ENCODE results near the gene NAP1L1.

The NAP1L1 gene

DNA sequence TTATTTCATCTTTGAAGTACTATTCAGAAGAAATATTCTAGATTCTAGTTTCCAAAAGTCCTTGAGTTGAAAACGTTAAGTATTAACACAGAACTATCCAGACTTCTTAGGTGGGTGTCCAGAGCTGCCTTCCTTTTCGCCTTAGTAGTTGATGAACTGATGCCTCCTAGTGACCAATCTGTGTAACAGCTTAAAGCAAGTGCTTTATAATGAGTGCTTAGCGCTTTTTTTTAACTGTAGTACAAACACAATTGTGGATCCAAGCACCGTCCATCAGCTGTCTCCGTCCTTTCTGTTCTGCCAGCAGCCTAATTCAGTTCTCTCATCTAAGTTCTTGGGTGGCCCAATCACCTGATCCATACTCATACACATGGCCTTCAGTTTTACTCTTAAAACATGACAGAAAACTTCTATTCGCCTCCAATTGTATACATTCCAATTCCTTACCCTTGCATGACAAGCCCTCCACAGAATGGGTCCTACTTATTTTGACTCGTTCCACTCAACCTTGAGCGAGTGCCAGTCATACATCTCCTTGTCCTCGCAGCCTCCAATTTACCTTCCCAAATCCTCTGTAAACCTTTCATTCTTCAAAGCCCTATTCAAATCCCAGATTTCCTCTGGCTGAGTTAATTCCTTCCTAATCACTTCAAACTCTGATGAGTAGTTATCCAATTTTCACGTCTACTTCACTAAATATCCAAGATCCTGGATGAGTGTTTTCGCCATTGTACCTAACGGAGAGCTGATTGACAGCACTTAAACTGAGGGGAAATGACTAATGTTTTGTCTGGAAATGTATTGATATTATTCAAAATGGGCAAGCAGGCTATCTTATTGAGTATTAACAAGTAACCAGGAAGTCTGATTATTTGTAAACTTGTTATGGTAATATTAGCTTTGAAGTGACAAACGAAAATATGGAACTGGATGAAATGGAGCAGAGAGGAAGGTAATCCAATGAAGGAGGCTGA lies 47.1 kb downstream of the NAP1L1 start:
- peak in 1 of 2 experiments; percentile 35 for DNase-seq

DNA sequence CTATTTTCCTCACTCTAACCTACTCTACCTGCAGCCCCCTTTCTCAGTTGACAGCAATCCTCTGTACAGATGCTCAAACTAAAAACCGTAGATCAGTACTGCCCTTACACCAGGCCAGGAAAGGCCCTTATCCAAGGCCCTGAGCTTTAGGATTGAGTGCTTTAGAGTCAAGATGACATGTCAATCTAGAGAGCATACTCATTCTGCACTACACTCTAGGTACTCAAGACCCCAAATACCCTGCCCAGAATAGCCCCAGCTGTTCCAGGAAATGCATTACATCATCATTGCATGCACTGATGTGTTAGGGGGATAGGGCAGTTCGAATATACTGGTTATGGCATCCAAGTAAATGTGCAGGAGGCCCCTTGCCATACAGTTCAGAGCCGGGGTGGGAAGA lies 49.4 kb downstream of the NAP1L1 start:
- no peak for DNase-seq

DNA sequence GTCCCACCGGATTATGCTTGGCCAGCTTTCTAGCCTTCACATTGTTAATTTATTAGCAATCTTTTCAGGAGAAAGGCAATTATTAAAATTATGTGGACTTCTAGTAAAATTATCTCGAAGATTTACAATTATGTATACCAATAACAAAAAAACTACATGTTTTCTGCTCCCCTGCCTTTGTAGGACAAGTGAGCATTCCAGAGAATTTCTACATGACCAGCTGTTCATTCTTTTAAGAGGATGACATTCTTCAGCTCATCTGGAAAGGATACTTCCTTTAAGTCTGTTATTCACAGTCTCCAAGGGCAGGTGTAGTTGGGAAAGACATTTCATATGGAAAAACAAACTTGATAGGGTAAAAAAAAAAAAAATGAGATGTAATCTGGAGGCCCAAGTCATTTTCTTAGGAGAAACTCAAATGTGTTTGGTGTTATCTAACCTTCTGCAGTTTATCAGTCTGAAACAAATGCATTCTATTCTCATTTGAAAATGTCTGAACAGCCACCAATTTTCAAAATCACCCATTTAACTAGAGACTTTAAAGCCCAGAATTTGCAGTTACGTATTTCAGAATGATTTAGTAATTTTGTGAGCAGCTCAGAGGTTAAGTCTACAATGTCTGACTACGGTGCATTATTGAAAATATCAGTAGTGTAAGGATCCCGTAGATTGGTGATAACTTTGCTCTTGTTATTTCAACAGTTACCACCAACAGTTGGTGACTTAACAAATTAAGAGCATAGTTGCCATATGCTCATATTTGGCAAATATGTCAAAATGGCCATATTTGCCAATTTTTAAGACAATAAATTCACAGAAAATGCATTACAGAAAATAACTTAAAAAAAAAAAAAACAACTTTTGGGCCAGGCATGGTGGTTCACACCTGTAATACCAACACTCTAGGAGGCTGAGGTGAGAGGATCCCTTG lies 51.1 kb downstream of the NAP1L1 start:
- no peak for DNase-seq

DNA sequence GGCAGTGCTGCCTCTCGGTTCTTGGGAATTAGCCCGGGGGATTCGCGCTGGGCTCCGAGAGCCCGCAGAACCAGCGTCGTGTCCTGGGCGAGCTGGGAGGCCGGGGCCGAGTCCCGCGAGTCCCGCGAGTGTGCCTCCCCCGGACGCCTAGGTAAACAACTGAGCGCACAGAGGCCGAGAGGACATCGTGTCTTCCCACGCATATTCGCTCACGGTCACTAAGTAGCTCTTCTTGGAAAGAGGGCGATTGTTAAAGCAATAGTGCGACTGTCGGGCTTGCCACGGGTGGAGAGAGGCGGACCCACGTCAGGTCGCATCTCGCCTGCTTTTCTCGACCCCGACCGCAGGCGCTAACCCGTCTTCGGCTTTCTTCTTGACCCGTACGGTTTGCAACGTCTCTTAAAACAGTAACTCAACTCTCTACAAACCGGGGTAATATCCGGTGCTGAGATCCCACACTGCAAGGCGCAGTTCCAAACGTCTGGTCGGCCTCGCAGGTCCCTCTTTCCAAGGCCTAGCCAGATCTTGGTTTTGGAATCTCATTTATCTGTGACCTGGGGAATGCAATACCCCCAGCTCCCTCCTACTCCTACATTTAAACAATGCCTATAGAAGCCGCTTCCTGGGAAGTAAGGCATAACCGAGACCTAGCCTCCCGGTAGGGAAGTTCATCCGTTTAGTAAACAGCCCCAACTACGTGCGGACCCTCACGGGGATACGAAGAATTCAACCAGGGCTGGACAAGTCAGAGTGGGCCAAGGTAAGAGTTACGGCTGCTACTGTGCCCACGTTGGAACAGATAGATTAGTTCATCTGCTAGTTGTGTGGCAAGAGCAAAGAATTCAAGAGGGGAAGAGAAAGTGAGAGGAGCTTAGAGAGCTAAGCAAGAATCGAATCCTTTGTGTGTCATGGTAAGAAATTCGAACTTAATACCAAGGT lies 52.2 kb downstream of the NAP1L1 start:
- DNase-seq, result peak; percentile 74 to 75

DNA sequence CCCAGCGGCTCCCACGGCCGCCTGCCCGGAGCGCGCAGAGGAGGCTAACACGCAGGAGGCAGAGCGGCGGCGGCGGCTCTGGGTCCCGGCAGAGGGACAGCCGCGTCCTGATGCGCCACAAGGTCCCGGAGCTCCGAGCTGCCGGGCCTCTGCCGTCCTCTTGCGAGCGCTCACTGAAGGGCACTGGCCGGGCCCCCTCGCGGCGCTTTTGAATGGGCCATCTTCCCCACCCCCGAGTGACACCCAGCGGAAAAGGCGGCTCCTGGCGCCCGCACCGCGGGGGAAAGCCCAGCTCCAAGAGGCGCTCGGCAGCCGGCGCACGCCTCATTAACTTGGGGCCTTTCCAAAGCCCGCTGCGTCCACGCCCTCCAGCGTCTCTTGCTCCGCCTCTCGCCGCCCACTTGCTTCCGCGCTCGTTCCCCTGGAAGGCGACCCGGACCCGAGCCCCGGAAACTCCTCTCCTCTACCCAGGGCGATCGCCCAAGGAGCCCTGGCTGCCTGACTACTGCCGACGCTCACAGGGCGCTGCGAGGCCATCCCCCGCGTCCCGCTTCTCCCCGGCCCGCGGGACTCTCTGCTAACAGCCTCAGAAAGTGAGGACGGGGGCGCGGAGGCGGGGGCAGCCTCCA lies 53.0 kb downstream of the NAP1L1 start, which contains the start of gene PHLDA1:
Gene PHLDA1 (minus strand): TSS at position 363 of the 629 bp plus-strand sequence.
- peak; percentile 97 to 98 for DNase-seq

DNA sequence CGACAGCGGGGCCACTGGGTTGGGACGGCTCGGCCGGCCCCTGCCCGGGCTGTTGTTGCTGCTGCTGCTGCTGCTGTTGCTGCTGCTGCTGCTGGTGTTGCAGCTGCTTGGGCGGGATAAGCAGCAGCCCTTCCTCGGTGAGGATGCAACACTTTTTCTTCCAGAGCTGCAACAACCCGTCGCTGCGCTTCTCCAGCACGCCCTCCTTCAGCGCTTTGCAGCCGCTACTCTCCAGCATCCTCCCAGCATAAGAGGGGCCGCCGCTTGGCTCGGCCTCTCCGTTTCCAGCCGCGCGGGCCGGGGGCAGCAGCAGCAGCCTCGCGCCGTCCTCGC lies 53.4 kb downstream of the NAP1L1 start:
- no peak for DNase-seq

DNA sequence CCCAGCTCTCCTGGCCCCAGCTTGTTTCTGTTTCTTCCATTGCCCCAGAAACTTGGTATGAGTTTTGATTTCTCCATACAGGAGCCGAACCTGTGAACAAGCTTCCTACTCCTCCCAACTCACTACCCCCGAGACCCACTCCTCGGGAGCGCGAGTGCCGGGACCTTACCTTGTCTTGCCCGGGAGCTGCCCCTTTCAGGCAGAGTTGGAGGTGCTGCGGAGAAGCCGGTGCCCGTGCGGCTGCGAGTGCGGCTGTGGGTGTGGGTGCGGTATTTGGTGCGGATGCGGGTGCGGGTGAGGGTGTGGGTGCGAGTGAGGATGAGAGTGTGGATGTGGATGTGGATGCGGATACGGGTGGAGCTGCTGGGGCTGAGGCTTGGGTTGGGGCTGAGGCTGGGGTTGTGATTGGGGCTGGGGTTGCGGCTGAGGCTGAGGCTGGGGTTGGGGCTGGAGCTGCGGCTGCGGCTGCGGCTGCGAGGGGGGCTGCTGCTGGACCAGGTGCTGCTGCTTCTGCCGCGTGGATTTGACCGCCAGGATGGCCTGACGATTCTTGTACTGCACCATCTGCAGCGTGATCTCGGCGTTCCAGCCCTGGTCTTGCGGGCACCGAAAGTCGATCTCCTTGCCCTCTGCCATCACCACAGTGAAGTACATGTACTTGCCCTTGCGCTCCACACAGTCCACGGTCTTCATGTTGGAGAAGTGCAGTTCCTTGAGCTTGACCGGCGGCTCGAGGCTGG lies 54.0 kb downstream of the NAP1L1 start:
- DNase-seq, result peak; percentile 77

DNA sequence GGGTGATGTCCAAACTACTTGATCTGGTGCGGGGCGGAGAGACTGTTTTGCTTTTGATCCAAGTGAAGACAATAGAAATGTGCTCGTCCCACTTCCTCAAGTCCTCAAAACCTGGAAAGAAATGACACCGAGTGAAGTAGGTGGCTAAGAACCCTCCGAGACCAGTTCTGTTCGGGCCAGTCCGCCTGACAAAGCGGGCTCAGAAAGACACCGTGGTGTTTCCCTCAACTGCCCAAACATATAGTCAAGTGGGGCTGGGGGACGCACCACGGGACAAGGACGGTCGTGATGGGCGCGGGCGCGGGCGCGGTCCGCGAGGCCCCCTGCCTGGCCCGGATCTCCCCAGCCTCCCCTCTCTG lies 54.5 kb downstream of the NAP1L1 start:
- DNase-seq, result peak; percentile 58

DNA sequence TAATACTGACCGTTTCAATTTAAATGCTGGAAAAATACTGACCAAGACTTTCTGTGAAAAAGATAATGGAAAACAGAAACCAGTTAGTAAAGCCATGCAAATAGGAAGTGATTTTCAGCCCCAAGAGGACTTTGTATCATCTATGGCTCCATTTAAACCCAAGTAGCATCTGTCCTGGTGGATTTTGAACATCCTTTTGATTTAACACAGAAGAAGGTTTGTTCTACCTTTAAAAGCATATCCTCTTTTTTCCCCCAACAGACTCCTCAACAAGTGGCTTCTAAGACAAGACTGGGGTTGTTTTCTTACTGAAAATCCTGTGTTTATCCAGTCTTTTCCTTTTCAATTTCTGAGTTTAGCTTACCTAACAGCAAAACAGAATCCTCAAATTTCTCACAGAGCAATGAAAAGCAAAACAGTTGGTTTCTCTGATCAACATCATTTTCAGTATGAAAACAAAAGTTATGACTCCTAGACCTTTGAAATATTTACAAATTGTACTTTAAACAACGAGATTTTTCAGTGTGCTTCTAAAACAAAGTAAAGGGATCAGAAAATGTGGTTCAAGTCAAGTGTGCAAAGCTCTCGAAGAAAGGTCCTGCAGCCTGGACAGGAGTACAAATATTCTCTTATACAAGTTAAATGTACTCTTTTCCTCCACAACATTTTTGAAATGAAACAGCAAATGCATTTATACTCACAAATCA lies 55.8 kb downstream of the NAP1L1 start:
- DNase-seq, result no peak

DNA sequence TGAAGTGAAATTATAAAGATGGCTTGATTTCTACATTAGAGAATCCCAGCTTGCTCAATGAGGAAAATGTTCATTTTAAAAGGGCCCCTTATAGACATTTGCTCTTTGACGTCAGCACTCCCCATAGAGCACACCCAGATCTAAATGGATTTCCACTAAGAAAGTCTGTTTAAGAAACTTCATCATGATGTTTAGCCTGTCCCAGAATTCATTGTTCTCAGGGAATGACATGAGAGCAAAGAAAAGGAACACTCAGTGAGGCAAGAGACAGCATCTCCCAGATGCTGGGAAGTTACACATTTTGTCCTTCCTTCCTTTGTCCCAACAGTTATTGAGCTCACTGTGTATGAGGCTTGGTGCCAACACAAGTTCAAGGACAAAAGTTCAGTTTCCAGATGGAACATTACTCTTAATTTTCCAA lies 57.8 kb downstream of the NAP1L1 start:
- DNase-seq, result no peak

DNA sequence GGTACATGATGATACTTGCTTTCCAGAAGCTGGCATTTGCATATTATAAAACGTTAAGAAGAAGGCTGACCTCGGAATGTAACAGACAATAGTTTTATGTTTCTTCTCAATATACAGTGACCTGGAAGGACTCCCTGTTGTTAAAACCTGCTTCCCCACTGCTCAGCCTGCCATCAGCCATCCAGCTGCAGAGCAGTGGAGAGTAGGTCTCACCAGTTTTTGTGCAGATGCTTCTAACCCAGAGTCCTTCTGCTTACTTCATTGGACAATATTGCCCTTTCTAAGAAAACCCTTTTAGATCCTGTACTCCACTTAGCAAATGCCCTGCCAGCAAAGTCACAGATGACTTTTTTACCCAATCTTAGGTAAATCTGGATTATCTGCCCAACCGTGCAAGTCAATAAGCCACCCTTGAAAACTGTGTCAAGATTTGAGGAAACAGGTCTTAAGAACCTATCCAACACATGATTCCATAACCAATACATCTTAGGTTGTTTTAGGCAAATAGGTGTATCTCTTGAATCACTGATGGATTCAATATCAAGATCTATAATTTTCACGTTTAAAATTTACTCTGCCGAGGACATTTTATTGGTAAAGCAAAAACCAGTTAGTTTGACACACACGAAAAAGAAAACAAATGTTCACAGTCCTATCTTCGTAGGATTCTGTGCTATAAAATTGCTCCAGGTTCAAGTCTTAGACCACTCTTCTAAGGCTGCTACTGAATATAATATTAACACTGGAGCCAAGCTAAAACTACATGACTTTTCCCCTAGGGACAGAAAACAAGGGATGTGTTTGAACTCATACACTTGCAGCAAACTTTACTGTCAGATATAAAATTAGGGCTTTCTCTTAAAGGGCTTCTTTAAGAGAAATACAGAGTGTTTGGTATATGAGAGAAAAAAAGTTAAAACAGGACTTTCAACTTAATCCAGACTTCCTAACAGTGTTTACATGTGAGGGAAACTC lies 58.6 kb downstream of the NAP1L1 start:
- no peak for DNase-seq

DNA sequence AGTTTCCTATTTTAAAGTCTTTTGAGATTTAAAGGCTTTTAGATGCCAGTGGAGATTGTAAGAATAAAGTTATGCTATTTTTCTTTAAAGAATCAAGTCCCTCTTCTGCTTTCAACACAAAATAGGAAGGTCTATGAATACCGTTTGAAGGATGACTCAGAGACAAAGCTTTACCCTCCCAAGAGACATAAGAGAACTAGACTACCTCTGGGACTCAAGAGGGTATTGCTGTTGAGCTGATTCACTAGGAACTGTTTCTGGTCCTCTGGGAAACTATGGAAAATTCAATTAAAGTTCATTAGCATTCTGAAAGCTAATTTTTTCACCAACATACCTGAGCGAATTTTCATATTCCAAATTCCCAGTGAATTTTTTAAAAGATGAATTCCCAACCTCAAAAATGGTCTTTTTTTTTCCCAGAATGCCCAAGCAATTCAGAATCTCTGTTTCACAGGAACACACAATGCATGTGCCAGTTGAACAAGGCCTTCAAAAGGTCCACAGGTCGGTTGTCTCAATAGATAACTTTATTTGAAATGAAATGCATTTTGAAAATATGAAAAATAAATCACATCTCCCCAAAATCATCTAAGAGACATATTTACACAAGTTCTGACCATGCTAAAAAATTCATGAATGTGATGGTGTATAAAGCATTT lies 59.4 kb downstream of the NAP1L1 start:
- DNase-seq, result no peak

DNA sequence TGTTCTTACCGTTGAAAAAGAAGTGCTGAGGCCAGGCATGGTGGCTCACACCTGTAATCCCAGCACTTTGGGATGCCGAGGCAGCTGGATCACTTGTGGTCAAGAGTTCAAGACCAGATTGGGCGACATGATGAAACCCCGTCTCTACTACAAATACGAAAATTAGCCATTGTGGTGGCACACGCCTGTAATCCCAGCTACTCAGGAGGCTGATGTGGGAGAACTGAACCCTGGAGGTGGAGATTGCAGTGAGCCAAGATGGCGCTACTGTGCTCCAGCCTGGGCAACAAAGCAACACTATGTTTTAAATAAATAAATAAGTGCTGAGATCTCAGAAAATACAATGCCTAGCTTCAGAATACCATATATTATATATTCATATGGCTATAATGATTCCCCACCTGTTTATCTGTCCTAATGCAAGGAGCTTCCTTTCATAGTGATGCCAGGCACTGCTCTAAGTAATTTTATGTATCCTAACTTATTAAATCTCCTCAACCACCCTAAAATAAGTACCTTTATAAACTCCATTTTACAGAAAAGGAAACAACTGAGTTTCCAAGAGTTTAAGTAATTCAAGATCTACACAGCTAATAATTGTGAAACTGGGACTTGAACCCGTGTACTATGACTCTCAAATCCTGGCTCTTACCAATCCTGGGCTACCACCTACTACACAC lies 60.2 kb downstream of the NAP1L1 start:
- DNase-seq, result no peak

DNA sequence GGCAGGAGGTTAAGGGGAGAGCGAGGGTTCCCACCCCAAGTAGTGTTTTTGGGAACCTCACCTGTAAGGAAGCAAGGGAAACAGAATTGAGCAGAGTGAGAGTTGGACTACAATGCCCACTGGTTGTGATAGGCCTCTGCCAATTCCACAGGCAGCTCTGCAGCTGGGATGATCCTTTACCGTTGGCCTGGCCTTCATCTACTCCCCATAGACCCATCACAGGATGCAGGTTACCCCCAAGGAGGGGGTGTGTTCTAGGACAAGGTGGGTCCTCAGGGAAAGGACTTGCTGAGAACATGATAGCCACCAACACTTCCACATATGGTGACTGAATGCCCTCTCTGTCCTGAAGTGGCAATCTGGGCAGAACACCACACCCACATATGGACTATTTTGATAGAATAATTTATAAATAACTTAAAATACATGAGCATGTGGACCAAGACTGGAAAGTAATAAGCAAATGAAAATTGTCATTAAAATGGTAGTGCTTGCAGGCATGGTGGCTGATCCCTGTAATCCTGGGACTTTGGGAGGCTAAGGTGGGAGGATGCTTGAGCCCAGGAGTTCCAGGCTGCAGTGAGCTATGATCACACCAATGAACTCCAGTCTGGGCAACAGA lies 61.3 kb downstream of the NAP1L1 start:
- no peak for DNase-seq

DNA sequence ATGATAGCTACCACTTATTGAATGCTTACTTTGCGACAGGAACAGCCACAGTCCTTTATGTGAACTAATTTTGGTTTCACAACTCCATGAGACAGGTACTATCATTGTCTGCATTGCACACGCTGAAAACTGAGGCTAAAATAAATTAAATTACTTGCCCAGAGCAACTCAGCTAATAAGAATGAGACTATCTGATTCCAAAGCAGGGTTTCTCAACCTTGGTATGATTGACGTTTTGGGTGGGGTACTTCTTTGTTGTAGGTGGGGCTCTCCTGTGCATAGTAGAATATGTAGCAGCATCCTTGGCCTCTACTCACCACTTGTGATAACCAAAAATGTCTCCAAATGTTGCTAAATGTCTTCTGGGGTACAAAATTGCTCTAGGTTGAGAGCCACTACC lies 62.0 kb downstream of the NAP1L1 start:
- DNase-seq, result no peak

DNA sequence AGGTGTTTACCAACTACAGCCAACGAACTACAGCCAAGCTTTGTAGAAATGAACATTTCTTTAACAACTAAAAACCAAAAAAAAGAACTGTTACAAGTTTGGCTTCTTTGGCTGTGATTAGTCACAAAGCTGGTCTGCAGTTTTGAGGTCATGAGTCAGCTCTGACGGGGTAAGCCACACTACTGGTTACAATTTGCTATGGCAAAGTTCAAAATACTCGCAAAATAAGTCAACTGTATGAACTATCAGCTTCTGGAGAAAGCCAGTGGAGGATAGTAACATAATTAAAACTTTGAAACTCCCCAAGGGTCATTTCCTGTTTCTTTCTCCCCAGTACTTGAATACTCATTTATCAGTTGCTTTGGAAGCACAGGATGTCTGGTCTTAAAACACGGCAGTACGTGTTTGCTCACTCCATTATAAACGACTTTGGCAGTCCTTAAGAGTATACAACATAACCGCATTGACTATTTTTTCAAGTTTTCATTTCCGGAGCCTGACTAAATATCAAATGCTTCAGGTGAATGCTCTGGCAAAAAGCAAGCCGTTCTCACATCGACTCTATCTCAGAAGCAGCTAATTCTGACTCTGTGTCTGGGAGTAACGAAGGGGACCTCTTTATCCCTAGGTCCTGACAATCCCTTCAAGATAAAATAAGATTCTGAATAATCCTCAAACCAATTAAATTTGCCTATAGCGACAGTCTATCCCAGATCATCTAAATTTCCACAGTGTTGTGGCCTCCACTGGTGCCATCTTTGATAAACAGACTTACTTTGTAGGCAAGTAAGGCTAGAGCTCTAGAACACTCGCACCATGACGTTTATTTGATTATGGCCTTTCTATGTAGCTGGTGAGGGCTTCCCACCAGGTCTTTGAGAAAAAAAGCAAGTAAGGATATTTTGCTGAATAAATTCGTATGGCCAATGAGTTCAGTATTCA lies 63.5 kb downstream of the NAP1L1 start:
- peak; percentile 71 to 78 for DNase-seq
